ENCODE results near the gene HPDL.

HPDL gene

GRCh38 chr1:45325851-45326506, 716 bp upstream of the HPDL start:
- peak overlapping the region in 1 of 2 donors; percentile 52 for H3K4me3 ChIP-seq (replicated peaks in 1 of 2; ENCODE audit: low read depth in 2 of 2, low read length in 2 of 2)
- no peak for TF ChIP-seq CTCF (IDR thresholded peaks at IDR 0.05; ENCODE audit: low read depth, low read length)
- peak in 1 of 2 donors; percentile 35 for DNase-seq (ENCODE audit: low read depth in 2 of 2)

- no peak for TF ChIP-seq CTCF (IDR thresholded peaks at IDR 0.05; ENCODE audit: low read depth, low read length)
- DNase-seq (ENCODE audit: low read depth in 2 of 2) = no peak
Measured at GRCh38 chr1:45327644-45328515, 1.2 kb downstream of the HPDL start.

GRCh38 chr1:45328680-45329079, 2.0 kb downstream of the HPDL start:
- no peak for TF ChIP-seq CTCF (IDR thresholded peaks at IDR 0.05; ENCODE audit: low read depth, low read length)
- H3K4me3 ChIP-seq (replicated peaks in 1 of 2; ENCODE audit: low read depth in 2 of 2, low read length in 2 of 2) = no peak overlapping the region
- no peak for DNase-seq (ENCODE audit: low read depth in 2 of 2)

More at GRCh38 chr1:45327644-45328515, 1.2 kb downstream of the HPDL start:
- H3K4me3 ChIP-seq (replicated peaks in 1 of 2; ENCODE audit: low read depth in 2 of 2, low read length in 2 of 2) = no peak overlapping the region

- H3K4me3 ChIP-seq (replicated peaks in 1 of 2; ENCODE audit: low read depth in 2 of 2, low read length in 2 of 2) = no peak overlapping the region
- no peak for TF ChIP-seq CTCF (IDR thresholded peaks at IDR 0.05; ENCODE audit: low read depth, low read length)
- DNase-seq (ENCODE audit: low read depth in 2 of 2) = no peak
Measured at GRCh38 chr1:45329445-45329844, 2.8 kb downstream of the HPDL start.

GRCh38 chr1:45331436-45332345, 5.0 kb downstream of the HPDL start:
- no peak for TF ChIP-seq CTCF (IDR thresholded peaks at IDR 0.05; ENCODE audit: low read depth, low read length)
- DNase-seq (ENCODE audit: low read depth in 2 of 2) = no peak
- no peak overlapping the region for H3K4me3 ChIP-seq (replicated peaks in 1 of 2; ENCODE audit: low read depth in 2 of 2, low read length in 2 of 2)

GRCh38 chr1:45332346-45332720, 5.6 kb downstream of the HPDL start:
- H3K4me3 ChIP-seq (replicated peaks in 1 of 2; ENCODE audit: low read depth in 2 of 2, low read length in 2 of 2) = no peak overlapping the region
- TF ChIP-seq CTCF (IDR thresholded peaks at IDR 0.05; ENCODE audit: low read depth, low read length) = no peak
- DNase-seq (ENCODE audit: low read depth in 2 of 2) = no peak
